HEK293 (cell line): ENCODE measurements around the gene MAP1LC3B2.

Experiments used
- CTCF ChIA-PET: fragments of 350-600 bp; formaldehyde crosslinking; extraction: SDS; loops from one replicate; lab custom pipeline; 2021; ENCODE audit warnings: antibody characterized with exemption; lab: Yijun Ruan, JAX
- POLR2A ChIA-PET: fragments of 300-600 bp; formaldehyde crosslinking; extraction: SDS; loops from one replicate; lab custom pipeline; 2020; ENCODE audit warnings: antibody characterized with exemption, inconsistent platforms; lab: Yijun Ruan, JAX
- H3K27ac ChIP-seq: fragments of 200-500 bp; sonication (Bioruptor generic); 2 replicates; pipeline ENCODE4 v1.5.1; 2014; ENCODE audit warnings: low read depth, low read length, control low read depth, inconsistent platforms; ENCODE audit errors: extremely low read depth
- H3K36me3 ChIP-seq, 2 experiments: fragments of 200-500 bp in 1 of 2; sonication (Bioruptor generic) in 1 of 2; 1 replicate in 1 of 2; 2 replicates in 1 of 2; pipeline ENCODE4 v1.5.1; 2014 to 2017; ENCODE audit warnings: inconsistent platforms in 2 of 2, low read length in 2 of 2; ENCODE audit not compliant: control insufficient read depth in 2 of 2, insufficient read depth in 1 of 2
- H3K4me1 ChIP-seq: fragments of 200-500 bp; sonication (Bioruptor generic); 2 replicates; pipeline ENCODE4 v1.5.1; 2014; ENCODE audit warnings: mild to moderate bottlenecking, low read length, inconsistent platforms; ENCODE audit not compliant: control insufficient read depth, insufficient read depth
- H3K4me3 ChIP-seq: 2 replicates; pipeline ENCODE4 v1.5.1; 2011; ENCODE audit warnings: low read depth, mild to moderate bottlenecking, control low read depth, low read length, moderate library complexity
- H3K9me3 ChIP-seq: fragments of 200-500 bp; sonication (Bioruptor generic); 2 replicates; pipeline ENCODE4 v1.5.1; 2014; ENCODE audit warnings: low read depth, low read length, inconsistent platforms; ENCODE audit not compliant: control insufficient read depth, insufficient read depth
- HOXA7 ChIP-seq: sonication (generic); formaldehyde crosslinking; IDR thresholded peaks from 2 replicates; pipeline ENCODE4 v1.8.1; 2022; ENCODE audit warnings: missing genetic modification reagents, borderline replicate concordance
- KLF16 ChIP-seq: fragments of 450-650 bp; formaldehyde crosslinking; IDR thresholded peaks from 2 replicates; pipeline ENCODE4 v1.5.1; 2017; ENCODE audit warnings: missing biosample characterization, missing genetic modification characterization
- KLF17 ChIP-seq: fragments of 450-650 bp; formaldehyde crosslinking; IDR thresholded peaks from 2 replicates; pipeline ENCODE4 v1.5.1; 2016; ENCODE audit warnings: missing biosample characterization, missing genetic modification characterization
- OVOL3 ChIP-seq: fragments of 450-650 bp; formaldehyde crosslinking; IDR thresholded peaks from 2 replicates; pipeline ENCODE4 v1.5.1; 2016; ENCODE audit warnings: missing biosample characterization, missing genetic modification characterization
- PRDM4 ChIP-seq: fragments of 450-650 bp; formaldehyde crosslinking; IDR thresholded peaks from 2 replicates; pipeline ENCODE4 v1.5.1; 2017; ENCODE audit warnings: missing biosample characterization, missing genetic modification characterization
- TSHZ1 ChIP-seq: fragments of 450-650 bp; formaldehyde crosslinking; IDR thresholded peaks from 2 replicates; pipeline ENCODE4 v1.5.1; 2016; ENCODE audit warnings: missing biosample characterization, missing genetic modification characterization, borderline replicate concordance
- ZBTB8A ChIP-seq: fragments of 450-650 bp; formaldehyde crosslinking; IDR thresholded peaks from 2 replicates; pipeline ENCODE4 v1.5.1; 2016; ENCODE audit warnings: missing biosample characterization, missing genetic modification characterization
- ZNF10 ChIP-seq: fragments of 450-650 bp; formaldehyde crosslinking; IDR thresholded peaks from 2 replicates; pipeline ENCODE4 v1.5.1; 2017; ENCODE audit warnings: missing biosample characterization, missing genetic modification characterization
- ZNF112 ChIP-seq: fragments of 450-650 bp; formaldehyde crosslinking; IDR thresholded peaks from 2 replicates; pipeline ENCODE4 v1.5.0; 2017; ENCODE audit warnings: missing biosample characterization, missing genetic modification characterization
- ZNF138 ChIP-seq: fragments of 450-650 bp; formaldehyde crosslinking; IDR thresholded peaks from 2 replicates; pipeline ENCODE4 v1.5.1; 2016; ENCODE audit warnings: missing biosample characterization, missing genetic modification characterization, borderline replicate concordance
- ZNF175 ChIP-seq: fragments of 450-650 bp; formaldehyde crosslinking; IDR thresholded peaks from 2 replicates; pipeline ENCODE4 v1.5.1; 2016; ENCODE audit warnings: missing biosample characterization, missing genetic modification characterization
- ZNF23 ChIP-seq: fragments of 450-650 bp; formaldehyde crosslinking; IDR thresholded peaks from 2 replicates; pipeline ENCODE4 v1.5.1; 2016; ENCODE audit warnings: missing biosample characterization, missing genetic modification characterization, borderline replicate concordance
- ZNF24 ChIP-seq: fragments of 450-650 bp; formaldehyde crosslinking; IDR thresholded peaks from 2 replicates; pipeline ENCODE4 v1.5.1; 2016; ENCODE audit warnings: missing biosample characterization, missing genetic modification characterization
- ZNF26 ChIP-seq: fragments of 450-650 bp; formaldehyde crosslinking; IDR thresholded peaks from 2 replicates; pipeline ENCODE4 v1.5.1; 2016; ENCODE audit warnings: missing biosample characterization, missing genetic modification characterization
- ZNF324 ChIP-seq: fragments of 450-650 bp; formaldehyde crosslinking; IDR thresholded peaks from 2 replicates; pipeline ENCODE4 v1.5.1; 2016; ENCODE audit warnings: missing biosample characterization, missing genetic modification characterization
- ZNF529 ChIP-seq: fragments of 450-650 bp; formaldehyde crosslinking; IDR thresholded peaks from 2 replicates; pipeline ENCODE4 v1.5.1; 2017; ENCODE audit warnings: missing genetic modification characterization, missing biosample characterization; ENCODE audit not compliant: insufficient replicate concordance
- ZNF530 ChIP-seq: fragments of 450-650 bp; formaldehyde crosslinking; IDR thresholded peaks from 2 replicates; pipeline ENCODE4 v1.5.1; 2016; ENCODE audit warnings: low read depth, missing biosample characterization, missing genetic modification characterization
- ZNF645 ChIP-seq: fragments of 450-650 bp; formaldehyde crosslinking; IDR thresholded peaks from 2 replicates; pipeline ENCODE4; 2016; ENCODE audit warnings: missing biosample characterization, missing genetic modification characterization
- ZNF776 ChIP-seq: fragments of 450-650 bp; formaldehyde crosslinking; IDR thresholded peaks from 2 replicates; pipeline ENCODE4 v1.5.0; 2017; ENCODE audit warnings: missing biosample characterization, missing genetic modification characterization, borderline replicate concordance
- ZNF785 ChIP-seq: fragments of 450-650 bp; formaldehyde crosslinking; IDR thresholded peaks from 2 replicates; pipeline ENCODE4 v1.5.1; 2016; ENCODE audit warnings: missing biosample characterization, missing genetic modification characterization
- ZNF830 ChIP-seq: fragments of 450-650 bp; IDR thresholded peaks from 2 replicates; pipeline ENCODE4 v1.5.0; 2018; ENCODE audit warnings: missing biosample characterization, missing genetic modification characterization, low read depth, mild to moderate bottlenecking, moderate library complexity
- ZSCAN5A ChIP-seq: fragments of 450-650 bp; formaldehyde crosslinking; IDR thresholded peaks from 2 replicates; pipeline ENCODE4 v1.5.1; 2016; ENCODE audit warnings: missing biosample characterization, missing genetic modification characterization

Gene MAP1LC3B2

GRCh38 chr12:116524311-116524710 lies 34.9 kb upstream of the MAP1LC3B2 start:
- Histone ChIP-seq H3K27ac (no peak overlapping the region), H3K4me3 (no peak overlapping the region), H3K4me1 (peaks cover 20% of the 10 kb centered on the region)
- CTCF ChIA-PET, result interaction anchor here (0.6 kb wide), 1 partner anchor 46 kb away, joined by 4 read pairs; no protein-coding TSS in a partner anchor
- no peak for TF ChIP-seq ZNF529 (tag by site-specific recombination)
- TF ChIP-seq ZNF26, result no peak
- no peak for TF ChIP-seq KLF17 (tag by site-specific recombination)
- no peak for TF ChIP-seq ZNF530 (tag by site-specific recombination)
- no peak for TF ChIP-seq ZNF23 (tag by site-specific recombination)
- TF ChIP-seq, all 188 proteins: peak for 0
- POLR2A ChIA-PET, result no interaction called here
- H3K9me3 ChIP-seq, result no peaks in the 10 kb centered on the region
- H3K36me3 ChIP-seq, result no peaks in the 10 kb centered on the region

GRCh38 chr12:116524964-116525379 lies 34.2 kb upstream of the MAP1LC3B2 start:
- POLR2A ChIA-PET, result no interaction called here
- TF ChIP-seq ZNF785 (tag by site-specific recombination), result no peak
- no peak for TF ChIP-seq ZBTB8A
- peak; percentile 55; the same call in 1 of the 2 replicates for TF ChIP-seq ZNF324 (tag by site-specific recombination)
- TF ChIP-seq OVOL3 (tag by site-specific recombination), result no peak
- TF ChIP-seq ZNF24 (tag by site-specific recombination), result no peak
- no peak for TF ChIP-seq ZNF830 (tag by site-specific recombination)
- TF ChIP-seq ZNF776 (tag by site-specific recombination), result no peak
- TF ChIP-seq ZNF645 (tag by site-specific recombination), result 0 out of 2 replicates have a peak, but pooled peaks have one; percentile 23
- no peak for TF ChIP-seq ZNF10 (tag by site-specific recombination)
- TF ChIP-seq HOXA7, result no peak
- no peak for TF ChIP-seq KLF16
- no peak for TF ChIP-seq ZNF138 (tag by site-specific recombination)
- TF ChIP-seq ZSCAN5A (tag by site-specific recombination), result no peak
- no peak for TF ChIP-seq ZNF175 (tag by site-specific recombination)
- no peak for TF ChIP-seq ZNF112 (tag by site-specific recombination)
- TF ChIP-seq PRDM4, result peak; percentile 63
- no peak for TF ChIP-seq TSHZ1 (tag by site-specific recombination)

More at GRCh38 chr12:116524964-116525379, 34.2 kb upstream of the MAP1LC3B2 start:
- Histone ChIP-seq H3K27ac (no peak overlapping the region), H3K36me3 (no peaks in the 10 kb centered on the region), H3K9me3 (no peaks in the 10 kb centered on the region), H3K4me3 (no peak overlapping the region), H3K4me1 (peaks cover 21% of the 10 kb centered on the region)
- CTCF ChIA-PET, result interaction anchor here (0.6 kb wide), 1 partner anchor 47 kb away, joined by 4 read pairs; no protein-coding TSS in a partner anchor
